ENCODE results near the gene B2M. TPM values are rescaled to one million over a fixed set of nuclear protein-coding genes. Genes with fewer than 3 reads are reported as not detected.
A peak's percentile ranks its signal among the peaks of the same experiment; 100 is the strongest.

The B2M gene
- total and polyA plus RNA-seq, 2 of the 13 experiments (the other 11 are each of a cell fraction or from before 2014, with no cell fraction given) = 784 to 857 TPM

DNA sequence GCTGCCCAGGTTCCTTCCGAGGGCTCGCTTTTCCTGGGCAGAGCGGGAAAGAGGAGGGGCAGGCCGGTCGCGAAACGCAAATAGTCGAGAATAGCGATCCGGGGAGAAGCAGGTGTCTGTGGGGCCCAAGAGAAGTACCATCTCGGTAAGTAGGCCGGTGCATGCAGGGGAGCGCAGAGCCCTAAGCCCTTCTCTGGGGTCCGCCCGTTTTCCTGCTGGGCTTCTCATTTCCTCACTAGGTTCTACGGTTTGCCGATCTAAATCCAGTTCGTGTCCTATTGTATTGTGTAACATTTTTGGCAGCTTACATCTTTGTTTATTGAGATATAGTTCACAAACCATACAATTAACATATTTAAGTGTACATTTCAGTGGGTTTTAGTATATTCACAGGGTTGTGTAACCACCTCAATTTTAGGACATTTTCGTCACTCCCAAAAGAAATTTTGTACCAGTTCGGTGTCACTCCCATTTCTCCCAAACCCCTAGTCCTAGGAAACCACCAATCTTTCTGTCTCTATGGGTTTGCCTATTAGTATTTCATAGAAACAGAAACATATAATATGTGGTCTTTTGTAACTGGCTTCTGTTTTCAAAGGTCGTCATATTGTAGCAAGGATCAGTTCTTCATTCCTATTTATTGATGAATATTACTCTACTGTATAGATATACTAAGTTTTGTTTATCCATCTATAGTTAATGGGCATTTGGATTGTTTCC is 18.3 kb downstream of the B2M start:
- H4K20me1 ChIP-seq (ENCODE audit: insufficient read depth, low read length) = no peaks in the 10 kb centered on the region
- H3K9ac ChIP-seq (ENCODE audit: insufficient read depth, low read depth, low read length) = peak overlapping the region; percentile 82
- TSS peak; percentile 76 for BruUV-seq (replicated peaks)
- no peaks in the 10 kb centered on the region for H3K9me3 ChIP-seq (ENCODE audit: low read length)
- FAIRE-seq (no peak), DNase-seq (ENCODE audit: low spot score) (no peak), ATAC-seq (peak; percentile 30)
- POLR2A ChIA-PET = interaction anchor here (0.6 to 3.8 kb wide), 14 partner anchors 8 to 183 kb away, joined by 3 to 157 read pairs (median 8); partner anchors contain the start of genes B2M, PATL2 and SPG11
- CTCF ChIA-PET (ENCODE audit: low intra/inter-chr PET ratio, low total read pairs) = no interaction called here
- in situ Hi-C loops (cut with HindIII; ENCODE audit: extremely low pct_ligation_motif_present, low pct_unique_long_range_greater_than_20kb) (loop anchor here (10.0 kb wide), 1 partner anchor 145 kb away; no protein-coding TSS in a partner anchor), intact Hi-C loops (cut with micrococcal nuclease; ENCODE audit: unreplicated experiment) (loop anchor here (2.0 to 5.0 kb wide), 3 partner anchors 19 to 183 kb away; partner anchors contain the start of genes B2M, PATL2 and SPG11)
- peak overlapping the region; percentile 45 for H2AFZ ChIP-seq (ENCODE audit: low read length)
- no peaks in the 10 kb centered on the region for H3K36me3 ChIP-seq (replicated peaks in 1 of 2; ENCODE audit: control insufficient read depth in 1 of 2, insufficient read depth in 2 of 2, low read length in 2 of 2)
- H3K4me1 ChIP-seq (ENCODE audit: insufficient read depth, low read length) = peaks cover 40% of the 10 kb centered on the region
- no peaks in the 10 kb centered on the region for H3K27me3 ChIP-seq (ENCODE audit: control insufficient read depth in 1 of 2, insufficient read depth in 2 of 2, low read length in 2 of 2)
- peak overlapping the region; percentile 87 for H3K4me2 ChIP-seq (ENCODE audit: low read depth, low read length)
- WGBS (ENCODE audit: low lambda C conversion rate) = 9% methylated on average over 21 of the region's 21 CpGs
- no peaks in the 10 kb centered on the region for H3K79me2 ChIP-seq (ENCODE audit: insufficient read depth, low read length)
- peak overlapping the region; percentile 68 to 98 (median 85) for H3K4me3 ChIP-seq (replicated peaks in 1 of 3; ENCODE audit: insufficient read depth in 1 of 3, low read depth in 2 of 3, low read length in 3 of 3)
- peak overlapping the region; percentile 82 for H3K27ac ChIP-seq (ENCODE audit: extremely low read length, insufficient read depth, low read length)
- TF ChIP-seq, protein P1, sequence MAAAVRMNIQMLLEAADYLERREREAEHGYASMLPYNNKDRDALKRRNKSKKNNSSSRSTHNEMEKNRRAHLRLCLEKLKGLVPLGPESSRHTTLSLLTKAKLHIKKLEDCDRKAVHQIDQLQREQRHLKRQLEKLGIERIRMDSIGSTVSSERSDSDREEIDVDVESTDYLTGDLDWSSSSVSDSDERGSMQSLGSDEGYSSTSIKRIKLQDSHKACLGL (CRISPR knock-in tag; IDR thresholded peaks at IDR 0.05) = 0 out of 2 replicates have a peak, but pooled peaks have one; percentile 42
- TF ChIP-seq LCORL (IDR thresholded peaks at IDR 0.05) = no peak
- 0 out of 2 replicates have a peak, but pooled peaks have one; percentile 24 for TF ChIP-seq LCORL (CRISPR knock-in tag; IDR thresholded peaks at IDR 0.05)
- 0 out of 2 replicates have a peak, but pooled peaks have one; percentile 4 for TF ChIP-seq ZNF335 (CRISPR knock-in tag; IDR thresholded peaks at IDR 0.05)
- TF ChIP-seq AHR (CRISPR knock-in tag; IDR thresholded peaks at IDR 0.05) = peak; percentile 0; the same call in 1 of the 2 replicates
- no peak for TF ChIP-seq NFKBIZ (CRISPR knock-in tag; IDR thresholded peaks at IDR 0.05)
- no peak for TF ChIP-seq MTA3 (CRISPR knock-in tag; IDR thresholded peaks at IDR 0.05)
- TF ChIP-seq ZNF317 (CRISPR knock-in tag; IDR thresholded peaks at IDR 0.05) = 0 out of 2 replicates have a peak, but pooled peaks have one; percentile 26
- TF ChIP-seq EZH2 (conservative IDR thresholded peaks at IDR 0.05; ENCODE audit: low read depth, low read length) = no peak
- 0 out of 2 replicates have a peak, but pooled peaks have one; percentile 7 for TF ChIP-seq ZC3H4 (CRISPR knock-in tag; IDR thresholded peaks at IDR 0.05; ENCODE audit: borderline replicate concordance)
- TF ChIP-seq TBX2 (CRISPR knock-in tag; IDR thresholded peaks at IDR 0.05; ENCODE audit: borderline replicate concordance) = no peak
- TF ChIP-seq CEBPG (CRISPR knock-in tag; IDR thresholded peaks at IDR 0.05) = 0 out of 2 replicates have a peak, but pooled peaks have one; percentile 20
- TF ChIP-seq RBM22 (optimal IDR thresholded peaks at IDR 0.05; ENCODE audit: low read length) = peak; percentile 26
- TF ChIP-seq, protein P2, sequence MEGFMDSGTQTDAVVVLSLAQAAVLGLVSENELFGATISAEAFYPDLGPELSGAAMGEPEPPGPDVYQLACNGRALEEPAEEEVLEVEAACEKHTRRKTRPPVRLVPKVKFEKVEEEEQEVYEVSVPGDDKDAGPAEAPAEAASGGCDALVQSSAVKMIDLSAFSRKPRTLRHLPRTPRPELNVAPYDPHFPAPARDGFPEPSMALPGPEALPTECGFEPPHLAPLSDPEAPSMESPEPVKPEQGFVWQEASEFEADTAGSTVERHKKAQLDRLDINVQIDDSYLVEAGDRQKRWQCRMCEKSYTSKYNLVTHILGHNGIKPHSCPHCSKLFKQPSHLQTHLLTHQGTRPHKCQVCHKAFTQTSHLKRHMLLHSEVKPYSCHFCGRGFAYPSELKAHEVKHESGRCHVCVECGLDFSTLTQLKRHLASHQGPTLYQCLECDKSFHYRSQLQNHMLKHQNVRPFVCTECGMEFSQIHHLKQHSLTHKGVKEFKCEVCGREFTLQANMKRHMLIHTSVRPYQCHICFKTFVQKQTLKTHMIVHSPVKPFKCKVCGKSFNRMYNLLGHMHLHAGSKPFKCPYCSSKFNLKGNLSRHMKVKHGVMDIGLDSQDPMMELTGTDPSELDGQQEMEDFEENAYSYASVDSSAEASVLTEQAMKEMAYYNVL (CRISPR knock-in tag; IDR thresholded peaks at IDR 0.05; ENCODE audit: borderline replicate concordance) = peak; percentile 5; the same call in 1 of the 2 replicates
- TF ChIP-seq PHF8 (CRISPR knock-in tag; IDR thresholded peaks at IDR 0.05) = 0 out of 2 replicates have a peak, but pooled peaks have one; percentile 53
- peak; percentile 2 for TF ChIP-seq ASH2L (IDR thresholded peaks at IDR 0.05; ENCODE audit: insufficient read length, low read depth, low read length)
- peak; percentile 12; the same call in 1 of the 2 replicates for TF ChIP-seq ZNF274 (CRISPR knock-in tag; IDR thresholded peaks at IDR 0.05)
- 0 out of 2 replicates have a peak, but pooled peaks have one; percentile 22 for TF ChIP-seq ZNF816 (CRISPR knock-in tag; IDR thresholded peaks at IDR 0.05; ENCODE audit: borderline replicate concordance)
- no peak; the same call in 1 of the 2 replicates for TF ChIP-seq ZNF83 (CRISPR knock-in tag; IDR thresholded peaks at IDR 0.05; ENCODE audit: borderline replicate concordance)
- no peak for TF ChIP-seq MAZ (IDR thresholded peaks at IDR 0.05; ENCODE audit: borderline replicate concordance, low read depth, low read length)
- TF ChIP-seq MAZ (CRISPR knock-in tag; IDR thresholded peaks at IDR 0.05; ENCODE audit: low read depth) = peak; percentile 12; the same call in 1 of the 2 replicates
- no peak for TF ChIP-seq DNMT1 (CRISPR knock-in tag; IDR thresholded peaks at IDR 0.05)
- TF ChIP-seq ZNF749 (CRISPR knock-in tag; IDR thresholded peaks at IDR 0.05; ENCODE audit: borderline replicate concordance) = no peak
